BE2C (cell line): ENCODE measurements around the gene ZC3H11A.

ENCODE experiments used
- DNase-seq: peaks from one replicate; pipeline ENCODE4 v3.0.0-alpha.2; 2020
- H3K27me3 ChIP-seq: fragments of 250-450 bp; sonication (Bioruptor Pico); 2 replicates; pipeline ENCODE4 v1.5.1; 2020; ENCODE audit warnings: mild to moderate bottlenecking
- H3K36me3 ChIP-seq: fragments of 250-450 bp; sonication (Bioruptor Pico); 2 replicates; pipeline ENCODE4 v1.5.1; 2020; ENCODE audit warnings: mild to moderate bottlenecking
- H3K4me1 ChIP-seq: fragments of 250-450 bp; sonication (Bioruptor Pico); 2 replicates; pipeline ENCODE4 v1.5.1; 2020
- H3K4me3 ChIP-seq: 2 replicates; pipeline ENCODE4 v1.5.1; 2011; ENCODE audit warnings: low read depth, low read length
- H3K9me3 ChIP-seq: fragments of 250-450 bp; sonication (Bioruptor Pico); 2 replicates; pipeline ENCODE4 v1.5.1; 2020
- CTCF ChIP-seq: IDR thresholded peaks from 2 replicates; pipeline ENCODE4 v1.5.1; 2012; ENCODE audit warnings: mild to moderate bottlenecking, low read depth, low read length

Gene ZC3H11A

DNA sequence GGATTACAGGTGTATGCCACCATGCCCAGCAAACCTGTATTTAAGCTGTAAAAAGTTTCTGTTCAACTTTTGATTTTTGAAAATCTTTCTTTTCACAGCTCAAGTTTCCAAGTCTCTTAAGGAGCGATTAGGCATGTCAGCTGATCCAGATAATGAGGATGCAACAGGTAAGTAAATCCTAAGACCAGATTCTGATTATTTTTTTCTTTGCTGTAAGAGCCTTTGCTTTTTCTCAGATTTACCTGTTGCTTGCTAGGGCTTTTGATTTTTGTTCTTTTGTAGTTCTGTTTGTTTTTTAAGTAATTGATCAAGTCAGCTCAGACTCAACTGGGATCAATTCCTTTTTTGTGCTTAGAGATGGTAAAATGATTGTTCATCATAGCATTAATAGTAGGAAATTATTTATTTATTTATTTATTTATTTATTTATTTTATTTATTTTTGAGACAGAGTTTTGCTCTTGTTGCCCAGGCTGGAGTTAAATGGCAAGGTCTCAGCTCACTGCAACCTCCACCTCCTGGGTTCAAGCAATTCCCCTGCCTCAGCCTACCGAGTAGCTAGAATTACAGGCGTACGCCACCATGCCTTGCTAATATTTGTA is 44.9 kb downstream of the ZC3H11A start:
- H3K9me3 ChIP-seq, result no peaks in the 10 kb centered on the region
- H3K36me3 ChIP-seq, result peaks cover 76% of the 10 kb centered on the region
- no peak overlapping the region for H3K4me3 ChIP-seq
- H3K27me3 ChIP-seq, result no peaks in the 10 kb centered on the region
- no peak for DNase-seq
- H3K4me1 ChIP-seq, result no peaks in the 10 kb centered on the region; the same call in 1 of the 2 replicates
- no peak for TF ChIP-seq CTCF

GRCh38 chr1:203842559-203842876 is 47.1 kb downstream of the ZC3H11A start:
- Histone ChIP-seq H3K4me3 (no peak overlapping the region), H3K4me1 (no peaks in the 10 kb centered on the region), H3K27me3 (no peaks in the 10 kb centered on the region), H3K9me3 (no peaks in the 10 kb centered on the region), H3K36me3 (peaks cover 74% of the 10 kb centered on the region)
- TF ChIP-seq CTCF, result no peak
- DNase-seq, result no peak

DNA sequence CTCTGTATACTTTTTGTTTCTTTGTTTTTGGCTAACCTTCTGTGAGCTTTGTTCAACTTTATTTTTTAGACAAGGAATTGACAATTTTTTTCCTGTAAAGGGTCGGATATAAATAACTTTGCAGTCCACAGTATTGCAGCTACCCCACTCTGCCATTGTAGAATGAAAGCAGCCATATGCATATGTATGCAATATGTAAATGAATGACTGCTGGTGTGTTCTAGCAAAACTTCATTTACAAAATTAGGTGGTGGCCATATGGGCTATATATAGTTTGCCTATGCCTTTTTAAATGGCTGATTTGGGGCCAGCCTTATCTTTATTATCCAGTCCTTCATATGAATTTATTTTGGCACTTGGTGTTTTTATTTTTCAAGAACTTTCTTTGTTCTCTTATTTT is 48.0 kb downstream of the ZC3H11A start:
- no peaks in the 10 kb centered on the region for H3K9me3 ChIP-seq
- peaks cover 74% of the 10 kb centered on the region for H3K36me3 ChIP-seq
- DNase-seq, result no peak
- TF ChIP-seq CTCF, result no peak
- H3K27me3 ChIP-seq, result no peaks in the 10 kb centered on the region
- no peaks in the 10 kb centered on the region for H3K4me1 ChIP-seq
- H3K4me3 ChIP-seq, result no peak overlapping the region
